ENCODE data around the gene THEMIS.
"Not testable (repeated sequence)": the region's sequence is repeated elsewhere in the genome, so short reads cannot be mapped to it uniquely, and the experiment has no call there.

Gene THEMIS

GRCh38 chr6:127900935-127901334, at the start of gene THEMIS:
Gene THEMIS (minus strand): TSS chr6:127901058. CDS start chr6:127900932, 126 bp downstream.
- no peak for DNase-seq (ENCODE audit: low read depth in 3 of 3, low spot score in 1 of 3)

DNA sequence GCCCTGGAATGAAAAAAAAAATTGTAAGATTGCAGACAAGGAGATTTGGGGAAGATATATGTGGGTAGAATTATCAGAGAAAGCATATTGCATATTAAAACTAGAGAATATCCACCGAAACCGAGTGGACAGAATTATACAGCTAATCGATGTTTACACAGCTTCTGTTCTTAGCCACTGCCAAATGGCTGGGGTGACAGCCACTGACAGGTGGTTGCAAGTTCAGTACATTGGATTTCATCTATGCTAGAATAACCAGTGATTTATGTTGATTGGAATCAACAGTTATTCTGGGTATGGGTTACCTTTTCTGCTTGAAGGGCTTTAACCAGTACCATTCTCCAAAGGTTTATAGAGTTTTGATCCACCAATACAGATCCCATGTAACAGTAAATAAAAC, 48.4 kb upstream of the THEMIS start:
- no peak for DNase-seq (ENCODE audit: low read depth in 3 of 3, low spot score in 1 of 3)

GRCh38 chr6:127946388-127946787, 45.5 kb upstream of the THEMIS start:
- DNase-seq (ENCODE audit: low read depth in 3 of 3, low spot score in 1 of 3): no peak

GRCh38 chr6:127945434-127946097, 44.7 kb upstream of the THEMIS start:
- DNase-seq (ENCODE audit: low read depth in 3 of 3, low spot score in 1 of 3): no peak

DNA sequence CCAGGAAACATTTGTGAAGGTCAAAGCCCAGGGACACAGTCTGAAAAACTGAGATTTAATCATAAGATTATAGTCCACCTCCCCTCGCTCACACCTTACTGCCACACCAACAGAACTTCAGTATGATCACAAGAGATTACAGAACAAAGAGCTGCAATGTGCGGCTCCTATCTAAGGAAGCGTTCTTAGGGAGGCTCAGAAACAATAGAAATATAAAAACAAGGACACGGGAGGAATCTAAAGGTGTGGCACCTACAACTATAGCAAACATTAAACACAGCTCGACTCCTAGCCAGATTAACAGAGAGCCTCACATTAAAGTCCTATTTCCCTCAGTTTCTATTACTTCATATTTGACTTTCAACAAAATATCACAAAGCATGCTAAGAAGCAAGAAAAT, 40.4 kb upstream of the THEMIS start:
- no peak for DNase-seq (ENCODE audit: low read depth in 3 of 3, low spot score in 1 of 3)

DNA sequence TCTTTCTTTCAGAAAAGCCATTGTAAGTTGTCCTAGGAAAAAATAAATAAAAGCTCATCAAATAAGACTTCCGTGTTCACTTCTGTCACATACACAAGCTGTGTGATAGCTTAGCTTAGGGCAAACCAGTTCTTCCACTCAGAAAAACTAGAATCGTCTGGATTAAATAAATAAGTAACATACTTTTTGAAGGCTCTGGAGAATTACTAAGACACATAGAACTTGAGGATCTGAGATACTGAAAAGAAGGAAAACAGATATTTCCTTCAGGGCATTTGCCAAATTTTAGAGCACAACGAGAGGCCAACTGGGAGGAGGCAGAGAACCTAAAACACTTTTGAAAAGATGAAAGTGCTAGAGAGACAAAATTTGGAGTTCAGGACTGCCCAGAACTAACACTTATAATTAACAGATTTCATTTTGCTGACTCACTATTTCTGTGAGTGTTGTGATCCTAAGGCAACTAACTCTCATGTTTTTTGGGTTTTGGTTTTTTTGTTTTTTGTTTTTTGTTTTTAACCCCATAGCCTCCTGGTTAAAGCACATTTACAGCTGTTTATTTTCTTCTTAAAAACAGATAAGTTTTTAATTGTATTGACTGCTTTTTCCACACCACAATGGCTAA, 38.7 kb upstream of the THEMIS start:
- DNase-seq (ENCODE audit: low read depth in 3 of 3, low spot score in 1 of 3): no peak

- DNase-seq (ENCODE audit: low read depth in 3 of 3, low spot score in 1 of 3): no peak
Measured at GRCh38 chr6:127938701-127939100, 37.8 kb upstream of the THEMIS start.

DNA sequence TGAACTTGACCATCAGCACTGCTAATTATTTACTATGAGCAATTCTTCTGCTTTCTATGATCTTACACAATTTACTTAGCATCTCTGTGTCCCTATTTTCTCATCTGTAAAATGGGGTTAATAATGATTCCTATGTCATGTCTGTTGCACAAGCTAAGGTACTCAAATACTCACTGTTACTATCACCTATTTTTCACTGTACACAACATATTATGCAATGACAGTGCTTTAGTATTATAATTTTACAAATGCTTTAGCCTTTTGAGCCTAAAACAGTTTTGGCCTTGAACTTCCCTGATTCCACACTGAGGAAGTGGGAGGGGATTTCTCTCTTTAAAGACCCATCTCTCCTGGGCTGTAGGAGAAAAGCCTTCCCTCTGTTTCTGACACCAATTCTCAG, 36.9 kb upstream of the THEMIS start:
- no peak for DNase-seq (ENCODE audit: low read depth in 3 of 3, low spot score in 1 of 3)

DNA sequence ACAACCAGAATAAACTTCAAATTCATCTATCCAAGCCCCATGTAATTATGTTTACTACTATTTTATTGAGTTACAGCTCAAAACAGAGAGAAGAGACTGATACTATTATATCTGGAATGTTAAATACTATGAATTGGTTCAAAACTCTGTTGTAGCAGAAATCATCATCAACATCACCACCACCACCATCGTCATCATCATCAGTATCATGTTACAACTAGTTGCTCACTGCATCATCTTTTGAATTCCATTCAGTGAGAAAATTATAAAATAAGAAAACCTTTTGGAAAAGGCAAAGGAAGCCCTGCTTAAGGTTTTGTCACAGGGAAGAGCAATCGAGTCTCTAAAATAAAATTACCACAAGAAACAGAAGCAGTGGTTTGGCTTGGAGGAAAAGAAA, 36.2 kb upstream of the THEMIS start:
- no peak for DNase-seq (ENCODE audit: low read depth in 3 of 3, low spot score in 1 of 3)

DNA sequence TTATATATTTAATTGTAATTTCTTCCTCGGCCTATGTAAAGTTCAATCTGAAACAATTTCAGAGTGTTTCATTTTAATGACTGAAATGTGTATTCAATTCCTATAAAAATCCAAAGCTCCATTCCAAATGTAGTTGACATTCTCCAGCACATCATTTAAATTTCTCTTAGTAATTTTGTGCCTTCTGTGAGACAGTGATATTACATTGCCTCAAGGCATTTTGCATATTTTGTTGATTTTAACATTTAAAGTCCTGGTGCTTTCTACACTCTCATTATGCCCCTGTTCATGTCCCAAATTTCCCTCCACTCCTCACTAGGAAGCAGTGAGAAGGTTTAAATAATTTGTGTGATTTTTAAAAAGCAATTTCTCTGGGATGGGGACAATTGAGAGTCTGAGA, 34.1 kb upstream of the THEMIS start:
- DNase-seq (ENCODE audit: low read depth in 3 of 3, low spot score in 1 of 3): no peak

GRCh38 chr6:127933852-127934840, 33.3 kb upstream of the THEMIS start:
- DNase-seq (ENCODE audit: low read depth in 3 of 3, low spot score in 1 of 3): no peak

GRCh38 chr6:127933137-127933536, 32.3 kb upstream of the THEMIS start:
- DNase-seq (ENCODE audit: low read depth in 3 of 3, low spot score in 1 of 3): no peak

DNA sequence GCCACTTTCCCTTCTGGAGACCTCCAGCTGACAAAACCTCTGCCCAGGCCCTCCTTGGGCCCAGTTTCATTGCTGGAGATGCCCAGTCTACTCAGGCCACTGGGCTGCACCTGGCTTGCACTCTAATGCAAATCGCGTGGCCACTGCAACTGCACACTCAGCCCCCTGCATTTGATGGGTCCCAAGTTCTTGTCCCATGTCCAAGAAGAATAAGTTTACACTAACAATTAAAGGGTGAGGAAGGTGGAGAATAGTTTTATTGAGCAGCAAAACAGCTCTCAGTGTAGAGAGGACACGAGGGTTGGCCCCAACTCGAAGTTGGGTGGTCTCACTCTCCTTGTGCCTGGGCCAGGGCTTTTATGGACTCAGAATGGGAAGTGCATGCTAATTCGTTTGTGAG, 31.9 kb upstream of the THEMIS start:
- no peak for DNase-seq (ENCODE audit: low read depth in 3 of 3, low spot score in 1 of 3)

- DNase-seq (ENCODE audit: low read depth in 3 of 3, low spot score in 1 of 3): not testable (repeated sequence)
Measured at GRCh38 chr6:127926441-127926840, 25.6 kb upstream of the THEMIS start.

GRCh38 chr6:127924440-127924839, 23.6 kb upstream of the THEMIS start:
- DNase-seq (ENCODE audit: low read depth in 3 of 3, low spot score in 1 of 3): no peak

GRCh38 chr6:127924031-127924430, 23.2 kb upstream of the THEMIS start:
- no peak for DNase-seq (ENCODE audit: low read depth in 3 of 3, low spot score in 1 of 3)

GRCh38 chr6:127923135-127923534, 22.3 kb upstream of the THEMIS start:
- no peak for DNase-seq (ENCODE audit: low read depth in 3 of 3, low spot score in 1 of 3)

DNA sequence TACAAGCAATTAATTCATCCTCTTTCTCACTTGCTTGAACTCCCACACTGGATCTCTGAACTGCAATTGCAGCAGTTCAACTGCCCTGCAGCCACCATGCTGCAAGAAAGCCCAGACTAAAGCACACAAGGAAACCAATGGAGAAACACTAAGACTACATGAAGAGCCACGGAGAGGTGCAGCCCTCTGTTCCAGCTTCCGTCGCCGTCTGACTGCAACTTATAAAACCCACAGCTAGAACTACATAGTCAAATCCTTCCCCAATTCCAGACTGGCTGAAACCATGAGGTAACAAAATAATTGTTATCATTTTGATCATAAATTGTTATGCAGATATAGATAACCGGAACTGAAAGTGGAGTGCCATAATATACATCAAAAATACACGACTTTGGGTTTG, 21.1 kb upstream of the THEMIS start:
- no peak for DNase-seq (ENCODE audit: low read depth in 3 of 3, low spot score in 1 of 3)

DNA sequence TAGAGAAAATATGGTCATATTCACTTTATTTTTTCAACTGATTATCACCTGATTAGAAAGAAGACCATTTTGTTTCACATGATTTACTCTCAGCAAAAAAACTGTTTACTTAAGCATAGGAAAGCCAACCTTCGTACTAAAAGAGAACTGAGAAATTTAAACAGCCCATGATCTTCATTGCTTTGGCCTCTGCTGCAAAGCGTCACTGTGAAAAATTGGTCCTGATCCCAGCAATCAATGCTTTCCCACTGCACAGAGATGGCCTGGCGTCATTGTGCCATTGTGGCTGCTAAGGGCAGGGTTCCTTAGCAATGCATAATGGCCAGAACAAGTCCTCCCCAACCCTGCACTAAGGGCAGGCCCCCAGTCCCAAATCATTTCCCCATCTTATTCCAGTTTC, 19.9 kb upstream of the THEMIS start:
- no peak for DNase-seq (ENCODE audit: low read depth in 3 of 3, low spot score in 1 of 3)

DNA sequence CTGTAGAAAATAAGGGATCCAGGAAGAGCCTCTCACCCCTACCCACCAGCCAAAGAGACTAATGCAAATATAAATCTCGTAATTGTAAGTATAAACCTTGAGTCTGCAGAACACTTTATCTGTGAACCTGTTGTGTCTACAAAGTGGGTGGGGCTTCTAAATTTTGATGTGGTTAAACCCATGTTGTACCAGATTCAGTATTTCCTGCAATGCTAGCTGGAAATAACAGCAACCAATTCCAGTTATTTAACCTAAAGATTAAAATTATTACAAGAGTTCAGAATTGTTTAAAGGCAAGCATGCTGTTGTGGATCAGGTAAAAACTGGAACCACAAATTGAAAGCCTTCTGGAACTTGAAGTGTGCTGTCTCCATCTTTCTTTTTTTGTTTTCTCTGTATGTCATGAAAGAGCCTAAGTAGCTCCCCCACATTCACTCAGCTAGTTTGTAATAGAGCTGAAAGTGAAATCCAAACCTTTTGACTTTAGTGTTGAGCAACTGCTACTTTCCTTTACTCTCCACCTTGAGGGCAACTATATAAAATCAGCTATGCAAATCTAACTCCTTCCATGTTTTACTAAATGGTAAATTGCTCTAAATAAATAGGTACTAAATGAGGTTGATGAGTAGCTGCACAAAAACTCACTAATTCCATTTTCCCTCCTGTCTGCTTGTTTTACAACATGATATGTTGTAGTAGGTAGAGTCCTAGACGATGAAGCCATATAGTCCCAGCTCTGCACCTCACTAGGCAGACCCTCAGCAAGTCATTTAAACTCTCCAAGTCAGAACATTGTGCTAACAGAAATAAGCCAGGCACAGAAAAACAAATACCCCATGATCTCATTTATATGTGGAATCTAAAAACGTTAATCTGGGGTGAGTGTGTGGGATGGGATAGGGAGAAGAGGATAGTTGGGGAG, 17.9 kb upstream of the THEMIS start:
- DNase-seq (ENCODE audit: low read depth in 3 of 3, low spot score in 1 of 3): no peak

GRCh38 chr6:127917766-127918165, 16.9 kb upstream of the THEMIS start:
- no peak for DNase-seq (ENCODE audit: low read depth in 3 of 3, low spot score in 1 of 3)

Measured in stimulated activated CD4-positive, alpha-beta T cell treated with anti-CD3 and anti-CD28 coated beads, TNF-alpha, amount 100 ng/mL, for 1 hour (primary cell).